ENCODE measurements around the gene DNAH12. TPM values are rescaled to one million over a fixed set of nuclear protein-coding genes. Genes with fewer than 3 reads are reported as not detected.

The DNAH12 gene
- polyA plus RNA-seq, 2 of the 4 experiments (the other 2 are of a cell fraction) = 0.05 to 0.09 TPM

GRCh38 chr3:57383838-57384237 is 160.3 kb downstream of the DNAH12 start:
- FAIRE-seq = no peak
- no peaks in the 10 kb centered on the region for H3K9me3 ChIP-seq
- no peak overlapping the region for H3K4me3 ChIP-seq
- 73% methylated on average over 2 of the region's 2 CpGs for WGBS (ENCODE audit: missing lambda C conversion rate)
- no peak for DNase-seq (ENCODE audit: low read depth in 1 of 2, low spot score in 1 of 2)
- H3K4me1 ChIP-seq = no peaks in the 10 kb centered on the region
- ChIA-PET CTCF (interaction anchor here (1.1 to 1.8 kb wide), 2 partner anchors 14 to 27 kb away, joined by 3 to 5 read pairs; no protein-coding TSS in a partner anchor), POLR2A (no interaction called here)
- ATAC-seq = no peak
- H3K27ac ChIP-seq = no peak overlapping the region
- no peak for TF ChIP-seq JUN (IDR thresholded peaks at IDR 0.05)
- TF ChIP-seq, protein P1, sequence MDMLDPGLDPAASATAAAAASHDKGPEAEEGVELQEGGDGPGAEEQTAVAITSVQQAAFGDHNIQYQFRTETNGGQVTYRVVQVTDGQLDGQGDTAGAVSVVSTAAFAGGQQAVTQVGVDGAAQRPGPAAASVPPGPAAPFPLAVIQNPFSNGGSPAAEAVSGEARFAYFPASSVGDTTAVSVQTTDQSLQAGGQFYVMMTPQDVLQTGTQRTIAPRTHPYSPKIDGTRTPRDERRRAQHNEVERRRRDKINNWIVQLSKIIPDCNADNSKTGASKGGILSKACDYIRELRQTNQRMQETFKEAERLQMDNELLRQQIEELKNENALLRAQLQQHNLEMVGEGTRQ (IDR thresholded peaks at IDR 0.05) = no peak
- TF ChIP-seq POLR2AphosphoS2 (conservative IDR thresholded peaks at IDR 0.05; ENCODE audit: low read length) = no peak
- no peak for TF ChIP-seq HEYL (CRISPR knock-in tag; IDR thresholded peaks at IDR 0.05)
- TF ChIP-seq ATOH8 (CRISPR knock-in tag; IDR thresholded peaks at IDR 0.05; ENCODE audit: low read depth) = no peak
- TF ChIP-seq NPAS2 (CRISPR knock-in tag; IDR thresholded peaks at IDR 0.05; ENCODE audit: borderline replicate concordance) = no peak
- H3K4me2 ChIP-seq = no peak overlapping the region

DNA sequence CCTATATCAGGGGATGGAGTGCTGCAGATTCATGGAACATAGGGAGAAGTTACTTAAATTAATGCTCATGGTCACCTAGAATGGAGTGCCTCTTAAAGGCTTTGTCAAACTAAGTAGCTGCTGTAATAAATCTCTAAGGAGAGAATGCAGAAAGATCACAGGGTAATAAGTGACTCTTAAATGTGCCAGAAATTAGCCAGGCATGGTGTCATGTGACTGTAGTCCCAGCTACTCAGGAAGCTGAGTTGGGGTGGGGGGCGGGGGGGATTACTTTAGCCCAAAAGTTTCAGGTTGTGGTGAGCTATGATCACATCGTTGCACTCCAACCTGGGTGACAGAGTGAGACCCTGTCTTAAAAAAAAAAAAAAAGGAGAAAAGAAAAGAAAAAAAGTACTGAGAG is 160.7 kb downstream of the DNAH12 start:
- no peak for FAIRE-seq
- Histone ChIP-seq H3K4me2 (no peak overlapping the region), H3K4me3 (no peak overlapping the region), H3K4me1 (no peaks in the 10 kb centered on the region), H3K9me3 (no peaks in the 10 kb centered on the region), H3K27ac (no peak overlapping the region)
- TF ChIP-seq CBX2 (IDR thresholded peaks at IDR 0.05; ENCODE audit: borderline replicate concordance, low read depth) = no peak
- TF ChIP-seq MAX (IDR thresholded peaks at IDR 0.05) = no peak
- no peak for TF ChIP-seq ZC3H11A (IDR thresholded peaks at IDR 0.05)
- no peak for TF ChIP-seq PHF8 (IDR thresholded peaks at IDR 0.05; ENCODE audit: borderline replicate concordance, low read depth)
- TF ChIP-seq SREBF2 (IDR thresholded peaks at IDR 0.05) = no peak
- no peak for TF ChIP-seq NFE2L2 (conservative IDR thresholded peaks at IDR 0.05; ENCODE audit: low read length)
- WGBS (ENCODE audit: missing lambda C conversion rate) = 36% methylated on average over 2 of the region's 2 CpGs
- no peak for DNase-seq (ENCODE audit: low read depth in 1 of 2, low spot score in 1 of 2)
- CTCF ChIA-PET = interaction anchor here (1.1 to 1.8 kb wide), 2 partner anchors 14 to 27 kb away, joined by 3 to 5 read pairs; no protein-coding TSS in a partner anchor
- no peak for ATAC-seq
- POLR2A ChIA-PET = no interaction called here

DNA sequence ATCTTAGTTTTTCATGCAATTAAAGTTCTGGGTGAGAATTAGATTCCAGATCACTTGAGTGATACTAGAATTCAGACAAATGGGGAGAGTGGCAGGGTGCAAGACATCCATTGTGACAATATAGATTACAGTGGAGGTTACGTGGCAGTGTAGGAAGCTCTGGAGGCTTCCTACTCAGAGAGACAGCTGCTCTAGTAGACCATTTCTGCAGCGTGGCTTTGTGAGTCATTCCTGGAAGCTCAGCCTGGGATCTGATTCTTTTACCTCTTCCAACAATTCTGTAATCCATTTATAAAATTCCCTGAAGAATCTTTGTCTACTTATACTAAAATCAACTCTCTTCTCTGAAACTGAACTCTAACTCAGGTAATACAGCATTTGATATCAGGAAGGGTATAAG is 161.2 kb downstream of the DNAH12 start:
- 44% methylated on average over 2 of the region's 2 CpGs for WGBS (ENCODE audit: missing lambda C conversion rate)
- DNase-seq (ENCODE audit: low read depth in 1 of 2, low spot score in 1 of 2) (no peak), ATAC-seq (no peak), FAIRE-seq (no peak)
- H3K4me1 ChIP-seq = no peaks in the 10 kb centered on the region
- H3K4me2 ChIP-seq = no peak overlapping the region
- no peak overlapping the region for H3K4me3 ChIP-seq
- no peak overlapping the region for H3K27ac ChIP-seq
- ChIA-PET POLR2A (no interaction called here), CTCF (interaction anchor here (1.8 kb wide), 1 partner anchor 15 kb away, joined by 5 read pairs; no protein-coding TSS in a partner anchor)
- H3K9me3 ChIP-seq = no peaks in the 10 kb centered on the region
- TF ChIP-seq EHF (CRISPR knock-in tag; IDR thresholded peaks at IDR 0.05) = no peak
- TF ChIP-seq RCOR1 (IDR thresholded peaks at IDR 0.05; ENCODE audit: low read depth, low read length) = no peak
- no peak for TF ChIP-seq CHD2 (IDR thresholded peaks at IDR 0.05; ENCODE audit: low read length, partially characterized antibody)
- TF ChIP-seq MAFK (IDR thresholded peaks at IDR 0.05; ENCODE audit: partially characterized antibody) = no peak
- TF ChIP-seq, protein P2, sequence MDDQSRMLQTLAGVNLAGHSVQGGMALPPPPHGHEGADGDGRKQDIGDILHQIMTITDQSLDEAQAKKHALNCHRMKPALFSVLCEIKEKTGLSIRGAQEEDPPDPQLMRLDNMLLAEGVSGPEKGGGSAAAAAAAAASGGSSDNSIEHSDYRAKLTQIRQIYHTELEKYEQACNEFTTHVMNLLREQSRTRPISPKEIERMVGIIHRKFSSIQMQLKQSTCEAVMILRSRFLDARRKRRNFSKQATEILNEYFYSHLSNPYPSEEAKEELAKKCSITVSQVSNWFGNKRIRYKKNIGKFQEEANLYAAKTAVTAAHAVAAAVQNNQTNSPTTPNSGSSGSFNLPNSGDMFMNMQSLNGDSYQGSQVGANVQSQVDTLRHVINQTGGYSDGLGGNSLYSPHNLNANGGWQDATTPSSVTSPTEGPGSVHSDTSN (IDR thresholded peaks at IDR 0.05) = no peak
- TF ChIP-seq HOXB5 (CRISPR knock-in tag; IDR thresholded peaks at IDR 0.05) = no peak
- no peak for TF ChIP-seq MYC (IDR thresholded peaks at IDR 0.05; ENCODE audit: borderline replicate concordance, low read length)
- no peak for TF ChIP-seq FOSL2 (IDR thresholded peaks at IDR 0.05)
- no peak for TF ChIP-seq FOSL2 (CRISPR knock-in tag; IDR thresholded peaks at IDR 0.05)
- TF ChIP-seq CEBPB (IDR thresholded peaks at IDR 0.05) = no peak
- no peak for TF ChIP-seq BHLHE40 (IDR thresholded peaks at IDR 0.05; ENCODE audit: low read depth, low read length)
- no peak for TF ChIP-seq POLR2AphosphoS2 (conservative IDR thresholded peaks at IDR 0.05; ENCODE audit: low read length)
- TF ChIP-seq, protein P3, sequence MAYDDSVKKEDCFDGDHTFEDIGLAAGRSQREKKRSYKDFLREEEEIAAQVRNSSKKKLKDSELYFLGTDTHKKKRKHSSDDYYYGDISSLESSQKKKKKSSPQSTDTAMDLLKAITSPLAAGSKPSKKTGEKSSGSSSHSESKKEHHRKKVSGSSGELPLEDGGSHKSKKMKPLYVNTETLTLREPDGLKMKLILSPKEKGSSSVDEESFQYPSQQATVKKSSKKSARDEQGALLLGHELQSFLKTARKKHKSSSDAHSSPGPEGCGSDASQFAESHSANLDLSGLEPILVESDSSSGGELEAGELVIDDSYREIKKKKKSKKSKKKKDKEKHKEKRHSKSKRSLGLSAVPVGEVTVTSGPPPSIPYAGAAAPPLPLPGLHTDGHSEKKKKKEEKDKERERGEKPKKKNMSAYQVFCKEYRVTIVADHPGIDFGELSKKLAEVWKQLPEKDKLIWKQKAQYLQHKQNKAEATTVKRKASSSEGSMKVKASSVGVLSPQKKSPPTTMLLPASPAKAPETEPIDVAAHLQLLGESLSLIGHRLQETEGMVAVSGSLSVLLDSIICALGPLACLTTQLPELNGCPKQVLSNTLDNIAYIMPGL (CRISPR knock-in tag; IDR thresholded peaks at IDR 0.05; ENCODE audit: borderline replicate concordance) = no peak
- no peak for TF ChIP-seq REST (IDR thresholded peaks at IDR 0.05)
- TF ChIP-seq TP53 (CRISPR knock-in tag; IDR thresholded peaks at IDR 0.05) = no peak
- no peak for TF ChIP-seq HDAC2 (IDR thresholded peaks at IDR 0.05)
- no peak for TF ChIP-seq FOSB (CRISPR knock-in tag; IDR thresholded peaks at IDR 0.05)
- no peak for TF ChIP-seq ZC3H11A (IDR thresholded peaks at IDR 0.05)

Data from A549 (cell line).